ENCODE results near the gene PRH2. TPM values are rescaled to one million over a fixed set of nuclear protein-coding genes. Genes with fewer than 3 reads are reported as not detected.

The PRH2 gene
- total and polyA plus RNA-seq, 9 donors = 0.28 to 0.95 (median 0.43) TPM; not detected in 6

DNA sequence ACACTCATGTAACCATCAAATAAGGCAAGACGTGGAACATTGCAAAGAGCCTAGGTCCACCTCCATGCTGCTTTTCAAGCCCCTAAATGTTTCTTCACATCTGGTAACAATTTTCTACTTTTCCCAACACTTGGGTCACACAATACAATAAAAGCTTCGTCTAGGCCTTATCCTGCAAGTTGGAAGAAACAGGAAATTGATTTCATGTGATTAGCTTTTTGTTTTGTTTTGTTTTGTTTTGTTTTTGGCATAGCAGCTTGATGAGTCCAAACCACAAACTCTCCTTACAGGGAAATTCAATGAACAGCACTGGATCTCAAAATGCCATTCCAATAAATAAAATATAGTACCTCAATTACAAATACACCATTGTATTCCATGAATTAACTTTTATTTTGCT lies 38.4 kb downstream of the PRH2 start:
- TF ChIP-seq EP300 (IDR thresholded peaks at IDR 0.05) (no peak), POLR2A (IDR thresholded peaks at IDR 0.05) (no peak)
- TF ChIP-seq, protein P1, sequence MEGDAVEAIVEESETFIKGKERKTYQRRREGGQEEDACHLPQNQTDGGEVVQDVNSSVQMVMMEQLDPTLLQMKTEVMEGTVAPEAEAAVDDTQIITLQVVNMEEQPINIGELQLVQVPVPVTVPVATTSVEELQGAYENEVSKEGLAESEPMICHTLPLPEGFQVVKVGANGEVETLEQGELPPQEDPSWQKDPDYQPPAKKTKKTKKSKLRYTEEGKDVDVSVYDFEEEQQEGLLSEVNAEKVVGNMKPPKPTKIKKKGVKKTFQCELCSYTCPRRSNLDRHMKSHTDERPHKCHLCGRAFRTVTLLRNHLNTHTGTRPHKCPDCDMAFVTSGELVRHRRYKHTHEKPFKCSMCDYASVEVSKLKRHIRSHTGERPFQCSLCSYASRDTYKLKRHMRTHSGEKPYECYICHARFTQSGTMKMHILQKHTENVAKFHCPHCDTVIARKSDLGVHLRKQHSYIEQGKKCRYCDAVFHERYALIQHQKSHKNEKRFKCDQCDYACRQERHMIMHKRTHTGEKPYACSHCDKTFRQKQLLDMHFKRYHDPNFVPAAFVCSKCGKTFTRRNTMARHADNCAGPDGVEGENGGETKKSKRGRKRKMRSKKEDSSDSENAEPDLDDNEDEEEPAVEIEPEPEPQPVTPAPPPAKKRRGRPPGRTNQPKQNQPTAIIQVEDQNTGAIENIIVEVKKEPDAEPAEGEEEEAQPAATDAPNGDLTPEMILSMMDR (IDR thresholded peaks at IDR 0.05) = no peak
- Histone ChIP-seq H3K36me3 (no peaks in the 10 kb centered on the region), H3K27ac (no peak overlapping the region), H3K9me3 (no peaks in the 10 kb centered on the region), H3K4me1 (ENCODE audit: insufficient read depth) (no peaks in the 10 kb centered on the region), H3K4me3 (no peak overlapping the region), H3K27me3 (no peaks in the 10 kb centered on the region)
- intact Hi-C loops (cut with DNase I) = no loop called here
- 45 to 48% (median 46%) methylated on average over 2 of the region's 2 CpGs for WGBS, 3 donors
- no peak for DNase-seq

DNA sequence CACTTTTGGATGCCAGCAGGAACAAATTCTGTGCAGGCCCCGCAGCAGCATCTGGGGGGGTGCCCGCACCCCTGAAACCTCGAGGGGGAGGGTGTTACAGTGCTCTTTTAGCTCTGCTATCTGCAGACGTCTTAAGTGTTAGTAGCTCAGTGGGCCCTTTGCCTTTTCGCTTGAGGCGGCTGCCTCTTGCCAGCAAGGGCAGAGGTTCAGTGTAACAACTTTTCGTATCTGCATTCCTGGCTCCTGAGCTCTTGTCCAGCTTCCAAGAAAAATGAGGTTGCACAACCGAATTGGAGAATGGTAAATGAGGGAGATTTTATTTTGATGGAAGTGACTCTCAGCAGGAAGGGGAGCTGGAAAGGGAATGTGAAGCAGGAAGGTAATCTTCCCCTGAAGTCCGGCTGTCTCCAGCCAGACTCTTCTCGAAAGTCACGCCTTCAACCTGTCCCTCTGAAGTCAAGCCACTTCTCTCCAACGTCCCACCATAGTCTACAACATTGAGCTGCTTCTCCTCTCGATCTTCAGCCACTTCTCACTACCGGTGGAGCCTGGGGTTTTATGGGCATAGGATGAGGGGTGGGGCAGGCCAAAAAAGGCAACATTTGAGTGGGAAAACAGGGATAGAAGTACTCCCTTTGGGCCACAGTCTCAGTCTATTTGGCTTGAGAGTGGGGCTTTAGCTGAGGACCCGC lies 39.9 kb downstream of the PRH2 start:
- TF ChIP-seq EP300 (IDR thresholded peaks at IDR 0.05) (no peak), POLR2A (IDR thresholded peaks at IDR 0.05) (no peak)
- TF ChIP-seq, protein P1 (IDR thresholded peaks at IDR 0.05) = no peak
- WGBS, 3 donors = 44 to 58% (median 50%) methylated on average over 15 of the region's 15 CpGs

GRCh38 chr12:10974965-10975364 lies 45.9 kb downstream of the PRH2 start:
- TF ChIP-seq, protein P1 (IDR thresholded peaks at IDR 0.05) = no peak
- TF ChIP-seq EP300 (IDR thresholded peaks at IDR 0.05) = no peak
- TF ChIP-seq POLR2A (IDR thresholded peaks at IDR 0.05) = no peak

More for the DNA sequence above, 39.9 kb downstream of the PRH2 start:
- no peaks in the 10 kb centered on the region for H3K4me1 ChIP-seq (ENCODE audit: insufficient read depth)
- peak; percentile 15 to 54 (median 44) for DNase-seq
- H3K4me3 ChIP-seq = no peak overlapping the region
- no peaks in the 10 kb centered on the region for H3K9me3 ChIP-seq
- H3K27me3 ChIP-seq = no peaks in the 10 kb centered on the region
- H3K36me3 ChIP-seq = no peaks in the 10 kb centered on the region
- intact Hi-C loops (cut with DNase I) = no loop called here
- H3K27ac ChIP-seq = no peak overlapping the region

GRCh38 chr12:10982244-10982643 lies 53.2 kb downstream of the PRH2 start:
- Histone ChIP-seq H3K27ac (no peak overlapping the region), H3K9me3 (no peaks in the 10 kb centered on the region), H3K36me3 (no peaks in the 10 kb centered on the region), H3K4me1 (ENCODE audit: insufficient read depth) (no peaks in the 10 kb centered on the region), H3K4me3 (no peak overlapping the region), H3K27me3 (no peaks in the 10 kb centered on the region)
- intact Hi-C loops (cut with DNase I) = no loop called here
- 91 to 92% (median 92%) methylated on average over 5 of the region's 5 CpGs for WGBS, 3 donors
- no peak for DNase-seq
- TF ChIP-seq POLR2A (IDR thresholded peaks at IDR 0.05) = no peak
- TF ChIP-seq, protein P1 (IDR thresholded peaks at IDR 0.05) = no peak

More at GRCh38 chr12:10974965-10975364, 45.9 kb downstream of the PRH2 start:
- Histone ChIP-seq H3K9me3 (no peaks in the 10 kb centered on the region), H3K27ac (no peak overlapping the region), H3K27me3 (no peaks in the 10 kb centered on the region), H3K36me3 (no peaks in the 10 kb centered on the region), H3K4me3 (no peak overlapping the region), H3K4me1 (ENCODE audit: insufficient read depth) (no peaks in the 10 kb centered on the region)
- WGBS, 3 donors = 86 to 95% (median 92%) methylated on average over 3 of the region's 3 CpGs
- intact Hi-C loops (cut with DNase I) = no loop called here
- no peak for DNase-seq

Other genes starting within 250 kb of the PRH2 start
- 100 to 1,000 TPM; 241 to 404 (median 275) TPM for gene YBX3, start 205.9 kb upstream of the PRH2 start, total RNA-seq
- 100 to 1,000 TPM; 193 to 302 TPM for gene YBX3, start 205.9 kb upstream of the PRH2 start, polyA plus RNA-seq
- not detected for gene TAS2R7, start 126.6 kb upstream of the PRH2 start, total RNA-seq
- gene TAS2R7, start 126.6 kb upstream of the PRH2 start, polyA plus RNA-seq = not detected
- not detected for gene TAS2R8, start 122.0 kb upstream of the PRH2 start, total RNA-seq
- not detected for gene TAS2R8, start 122.0 kb upstream of the PRH2 start, polyA plus RNA-seq
- under 1 TPM in 1 of 7 donors, not detected in 6; 0.22 TPM for gene TAS2R9, start 119.1 kb upstream of the PRH2 start, total RNA-seq
- gene TAS2R9, start 119.1 kb upstream of the PRH2 start, polyA plus RNA-seq = not detected
- 1 to 10 TPM in 3 of 7 donors, under 1 TPM in 2, not detected in 2; 0.46 to 2.5 (median 1.1) TPM for gene TAS2R10, start 102.9 kb upstream of the PRH2 start, total RNA-seq
- under 1 TPM; 0.07 to 0.55 TPM for gene TAS2R10, start 102.9 kb upstream of the PRH2 start, polyA plus RNA-seq
- 1 to 10 TPM in 5 of 7 donors, under 1 TPM in 1, not detected in 1; 0.72 to 5.5 (median 2.0) TPM for gene PRR4, start 79.8 kb upstream of the PRH2 start, total RNA-seq
- 1 to 10 TPM; 2.4 to 5.0 TPM for gene PRR4, start 79.8 kb upstream of the PRH2 start, polyA plus RNA-seq
- gene PRH1, start 45.0 kb upstream of the PRH2 start, total RNA-seq = 10 to 100 TPM; 13.3 to 48.5 (median 22.3) TPM
- gene PRH1, start 45.0 kb upstream of the PRH2 start, polyA plus RNA-seq = 1 to 10 TPM; 2.2 to 4.2 TPM
- 1 to 10 TPM in 6 of 7 donors, under 1 TPM in 1; 0.74 to 3.5 (median 1.8) TPM for gene TAS2R13, start 19.7 kb upstream of the PRH2 start, total RNA-seq
- under 1 TPM; 0.06 to 0.15 TPM for gene TAS2R13, start 19.7 kb upstream of the PRH2 start, polyA plus RNA-seq
- gene TAS2R14, start 10.0 kb downstream of the PRH2 start, total RNA-seq = 1 to 10 TPM; 2.4 to 6.9 (median 3.7) TPM
- 1 to 10 TPM; 1.4 to 1.5 TPM for gene TAS2R14, start 10.0 kb downstream of the PRH2 start, polyA plus RNA-seq
- gene TAS2R50, start 57.7 kb downstream of the PRH2 start, total RNA-seq = 1 to 10 TPM; 1.1 to 3.5 (median 1.4) TPM
- under 1 TPM; 0.07 to 0.20 TPM for gene TAS2R50, start 57.7 kb downstream of the PRH2 start, polyA plus RNA-seq
- gene TAS2R20, start 69.1 kb downstream of the PRH2 start, total RNA-seq = 1 to 10 TPM; 1.1 to 5.0 (median 2.5) TPM
- under 1 TPM; 0.39 to 0.70 TPM for gene TAS2R20, start 69.1 kb downstream of the PRH2 start, polyA plus RNA-seq
- 1 to 10 TPM; 2.8 to 8.2 (median 3.4) TPM for gene TAS2R19, start 93.4 kb downstream of the PRH2 start, total RNA-seq
- gene TAS2R19, start 93.4 kb downstream of the PRH2 start, polyA plus RNA-seq = under 1 TPM; 0.45 TPM
- 1 to 10 TPM; 2.4 to 8.6 (median 4.5) TPM for gene TAS2R31, start 102.2 kb downstream of the PRH2 start, total RNA-seq
- under 1 TPM; 0.18 to 0.61 TPM for gene TAS2R31, start 102.2 kb downstream of the PRH2 start, polyA plus RNA-seq
- 1 to 10 TPM in 5 of 7 donors, under 1 TPM in 2; 0.54 to 4.0 (median 1.7) TPM for gene TAS2R46, start 133.1 kb downstream of the PRH2 start, total RNA-seq
- not detected for gene TAS2R46, start 133.1 kb downstream of the PRH2 start, polyA plus RNA-seq
- gene TAS2R43, start 163.1 kb downstream of the PRH2 start, total RNA-seq = 1 to 10 TPM in 3 of 7 donors, under 1 TPM in 3, not detected in 1; 0.45 to 6.9 (median 1.2) TPM
- gene TAS2R43, start 163.1 kb downstream of the PRH2 start, polyA plus RNA-seq = under 1 TPM; 0.10 to 0.50 TPM
- gene TAS2R30, start 205.4 kb downstream of the PRH2 start, total RNA-seq = 1 to 10 TPM; 2.3 to 9.9 (median 4.5) TPM
- under 1 TPM; 0.10 to 0.67 TPM for gene TAS2R30, start 205.4 kb downstream of the PRH2 start, polyA plus RNA-seq
- 1 to 10 TPM; 3.3 to 7.0 (median 5.9) TPM for gene SMIM10L1, start 242.0 kb downstream of the PRH2 start, total RNA-seq
- gene SMIM10L1, start 242.0 kb downstream of the PRH2 start, polyA plus RNA-seq = 1 to 10 TPM; 4.3 to 9.8 TPM